Measurements from ENCODE around the gene EPB41L4B. TPM values are rescaled to one million over a fixed set of nuclear protein-coding genes. Genes with fewer than 3 reads are reported as not detected.

EPB41L4B gene
- total RNA-seq, 4 donors from 2014 or later = 0.42 to 2.3 (median 1.5) TPM

GRCh38 chr9:109316207-109316640 lies 4.6 kb downstream of the EPB41L4B start:
- peaks cover 17 to 36% (median 22%) of the 10 kb centered on the region in 4 donors for H3K4me1 ChIP-seq
- no peak overlapping the region for H3K27ac ChIP-seq (replicated peaks in 1 of 4)
- intact Hi-C loops (cut with DNase I) = no loop called here
- no peak overlapping the region for H3K4me3 ChIP-seq
- H3K27me3 ChIP-seq = peaks cover 0 to 31% (median 7%) of the 10 kb centered on the region in 4 donors
- 66% methylated on average over 12 of the region's 12 CpGs for WGBS
- H3K36me3 ChIP-seq = no peaks in the 10 kb centered on the region
- no peak for DNase-seq (ENCODE audit: extremely low spot score)
- no peaks in the 10 kb centered on the region for H3K9me3 ChIP-seq
- no peak for TF ChIP-seq EP300 (IDR thresholded peaks at IDR 0.05)

- Histone ChIP-seq H3K36me3 (no peaks in the 10 kb centered on the region), H3K9me3 (no peaks in the 10 kb centered on the region), H3K4me1 (peaks cover 17 to 38% (median 24%) of the 10 kb centered on the region in 4 donors), H3K4me3 (no peak overlapping the region), H3K27ac (replicated peaks in 1 of 4) (no peak overlapping the region), H3K27me3 (peaks cover 0 to 31% (median 7%) of the 10 kb centered on the region in 4 donors)
- no peak for DNase-seq (ENCODE audit: extremely low spot score)
- intact Hi-C loops (cut with DNase I) = no loop called here
- WGBS = 67% methylated on average over 7 of the region's 7 CpGs
- no peak for TF ChIP-seq EP300 (IDR thresholded peaks at IDR 0.05)
- no peak for TF ChIP-seq POLR2AphosphoS5 (IDR thresholded peaks at IDR 0.05)
- no peak for TF ChIP-seq POLR2A (IDR thresholded peaks at IDR 0.05; ENCODE audit: low read depth)
- no peak for TF ChIP-seq CTCF (IDR thresholded peaks at IDR 0.05)
These were observed 5.2 kb downstream of the EPB41L4B start for GRCh38 chr9:109315480-109316206.

GRCh38 chr9:109314011-109314531 lies 6.8 kb downstream of the EPB41L4B start:
- Histone ChIP-seq H3K4me3 (no peak overlapping the region), H3K4me1 (peaks cover 14 to 39% (median 27%) of the 10 kb centered on the region in 4 donors), H3K27ac (replicated peaks in 1 of 4) (no peak overlapping the region), H3K9me3 (no peaks in the 10 kb centered on the region), H3K36me3 (no peaks in the 10 kb centered on the region), H3K27me3 (peaks cover 0 to 21% (median 0%) of the 10 kb centered on the region in 4 donors)
- no peak for TF ChIP-seq EP300 (IDR thresholded peaks at IDR 0.05)
- no peak for TF ChIP-seq POLR2A (IDR thresholded peaks at IDR 0.05; ENCODE audit: low read depth)
- TF ChIP-seq POLR2AphosphoS5 (IDR thresholded peaks at IDR 0.05) = no peak
- DNase-seq (ENCODE audit: extremely low spot score) = no peak
- 83% methylated on average over 13 of the region's 13 CpGs for WGBS
- intact Hi-C loops (cut with DNase I) = no loop called here

- H3K9me3 ChIP-seq = no peaks in the 10 kb centered on the region
- H3K27ac ChIP-seq (replicated peaks in 1 of 4) = no peak overlapping the region
- no peak for DNase-seq (ENCODE audit: extremely low spot score)
- no peak overlapping the region for H3K4me3 ChIP-seq
- TF ChIP-seq POLR2AphosphoS5 (IDR thresholded peaks at IDR 0.05) (no peak), POLR2A (IDR thresholded peaks at IDR 0.05; ENCODE audit: low read depth) (no peak), CTCF (IDR thresholded peaks at IDR 0.05) (no peak), EP300 (IDR thresholded peaks at IDR 0.05) (no peak)
- H3K27me3 ChIP-seq = peaks cover 0 to 16% (median 0%) of the 10 kb centered on the region in 4 donors
- H3K4me1 ChIP-seq = peaks cover 13 to 37% (median 26%) of the 10 kb centered on the region in 4 donors
- 74% methylated on average over 4 of the region's 4 CpGs for WGBS
- intact Hi-C loops (cut with DNase I) = no loop called here
- no peaks in the 10 kb centered on the region for H3K36me3 ChIP-seq
These were observed 7.5 kb downstream of the EPB41L4B start for GRCh38 chr9:109313351-109313750.

GRCh38 chr9:109312783-109313182 lies 8.1 kb downstream of the EPB41L4B start:
- no peak for DNase-seq (ENCODE audit: extremely low spot score)
- 88% methylated on average over 6 of the region's 7 CpGs for WGBS
- H3K27me3 ChIP-seq = peaks cover 0 to 14% (median 0%) of the 10 kb centered on the region in 4 donors
- no peak overlapping the region for H3K27ac ChIP-seq (replicated peaks in 1 of 4)
- no peaks in the 10 kb centered on the region for H3K36me3 ChIP-seq
- H3K4me3 ChIP-seq = no peak overlapping the region
- peaks cover 13 to 37% (median 26%) of the 10 kb centered on the region in 4 donors for H3K4me1 ChIP-seq
- TF ChIP-seq POLR2AphosphoS5 (IDR thresholded peaks at IDR 0.05) (no peak), EP300 (IDR thresholded peaks at IDR 0.05) (no peak), CTCF (IDR thresholded peaks at IDR 0.05) (no peak), POLR2A (IDR thresholded peaks at IDR 0.05; ENCODE audit: low read depth) (no peak)
- intact Hi-C loops (cut with DNase I) = no loop called here
- H3K9me3 ChIP-seq = no peaks in the 10 kb centered on the region

All from esophagus muscularis mucosa (tissue), 4 donors.